HUES48 (cell line): ENCODE results near the gene GRK3.

Experiments
- H3K27ac ChIP-seq: one replicate; pipeline ENCODE4 v1.7.0; 2013; ENCODE audit warnings: low read depth, low read length, inconsistent platforms
- H3K27me3 ChIP-seq: 2 replicates; pipeline ENCODE4 v1.6.1; 2013; ENCODE audit warnings: mild to moderate bottlenecking, low read length; ENCODE audit not compliant: control insufficient read depth, insufficient read depth
- H3K36me3 ChIP-seq: 2 replicates; pipeline ENCODE4 v1.6.1; 2013; ENCODE audit warnings: low read length; ENCODE audit not compliant: control insufficient read depth, insufficient read depth
- H3K4me1 ChIP-seq: 2 replicates; pipeline ENCODE4 v1.6.1; 2013; ENCODE audit warnings: mild to moderate bottlenecking, low read length; ENCODE audit not compliant: control insufficient read depth, insufficient read depth
- H3K4me3 ChIP-seq: 2 replicates; pipeline ENCODE4 v1.5.1; 2013; ENCODE audit warnings: mild to moderate bottlenecking, low read depth, low read length
- H3K9ac ChIP-seq: 2 replicates; pipeline ENCODE4 v1.6.1; 2013; ENCODE audit warnings: mild to moderate bottlenecking, low read depth, low read length, moderate library complexity
- H3K9me3 ChIP-seq: 2 replicates; pipeline ENCODE4 v1.6.1; 2013; ENCODE audit warnings: low read length; ENCODE audit not compliant: control insufficient read depth, insufficient read depth

Gene GRK3

GRCh38 chr22:25729016-25729995 lies 164.8 kb downstream of the GRK3 start:
- Histone ChIP-seq H3K27ac (no peak overlapping the region), H3K4me1 (peaks cover 5% of the 10 kb centered on the region; the same call in 1 of the 2 replicates), H3K9me3 (no peaks in the 10 kb centered on the region), H3K4me3 (no peak overlapping the region), H3K9ac (no peak overlapping the region), H3K36me3 (no peaks in the 10 kb centered on the region), H3K27me3 (no peaks in the 10 kb centered on the region)

GRCh38 chr22:25735650-25736049 lies 171.2 kb downstream of the GRK3 start:
- Histone ChIP-seq H3K4me1 (no peaks in the 10 kb centered on the region), H3K27me3 (no peaks in the 10 kb centered on the region), H3K36me3 (no peaks in the 10 kb centered on the region), H3K4me3 (no peak overlapping the region), H3K9ac (no peak overlapping the region), H3K9me3 (no peaks in the 10 kb centered on the region), H3K27ac (no peak overlapping the region)

- H3K27me3 ChIP-seq: no peaks in the 10 kb centered on the region
- H3K27ac ChIP-seq: no peak overlapping the region
- no peak overlapping the region for H3K4me3 ChIP-seq
- H3K9me3 ChIP-seq: no peaks in the 10 kb centered on the region
- H3K36me3 ChIP-seq: no peaks in the 10 kb centered on the region
- H3K9ac ChIP-seq: no peak overlapping the region
- no peaks in the 10 kb centered on the region for H3K4me1 ChIP-seq
These were observed 172.0 kb downstream of the GRK3 start for GRCh38 chr22:25736378-25737011.

- H3K9me3 ChIP-seq: no peaks in the 10 kb centered on the region
- no peak overlapping the region for H3K9ac ChIP-seq
- no peaks in the 10 kb centered on the region for H3K27me3 ChIP-seq
- H3K36me3 ChIP-seq: no peaks in the 10 kb centered on the region
- H3K4me1 ChIP-seq: no peaks in the 10 kb centered on the region
- no peak overlapping the region for H3K27ac ChIP-seq
- H3K4me3 ChIP-seq: no peak overlapping the region
These were observed 175.3 kb downstream of the GRK3 start for GRCh38 chr22:25739659-25740344.

- no peaks in the 10 kb centered on the region for H3K27me3 ChIP-seq
- no peaks in the 10 kb centered on the region for H3K9me3 ChIP-seq
- no peak within 1 kb of the TSS for H3K9ac ChIP-seq
- H3K4me1 ChIP-seq: no peaks in the 10 kb centered on the region
- H3K36me3 ChIP-seq: no peaks in the 10 kb centered on the region
- no peak within 1 kb of the TSS for H3K27ac ChIP-seq
- no peak within 1 kb of the TSS for H3K4me3 ChIP-seq
These were observed 177.5 kb downstream of the GRK3 start, which contains the start of gene MYO18B for GRCh38 chr22:25741692-25742626. MYO18B (plus strand) TSS chr22:25742188; CDS start chr22:25761093, 18,905 bp downstream.

- H3K9me3 ChIP-seq: no peaks in the 10 kb centered on the region
- H3K27me3 ChIP-seq: no peaks in the 10 kb centered on the region
- H3K27ac ChIP-seq: no peak overlapping the region
- no peaks in the 10 kb centered on the region for H3K4me1 ChIP-seq
- H3K9ac ChIP-seq: no peak overlapping the region
- no peak overlapping the region for H3K4me3 ChIP-seq
- no peaks in the 10 kb centered on the region for H3K36me3 ChIP-seq
These were observed 178.6 kb downstream of the GRK3 start for GRCh38 chr22:25742918-25743708.

- Histone ChIP-seq H3K4me1 (no peaks in the 10 kb centered on the region), H3K9ac (no peak overlapping the region), H3K4me3 (no peak overlapping the region), H3K36me3 (no peaks in the 10 kb centered on the region), H3K9me3 (no peaks in the 10 kb centered on the region), H3K27me3 (no peaks in the 10 kb centered on the region), H3K27ac (no peak overlapping the region)
These were observed 180.2 kb downstream of the GRK3 start for GRCh38 chr22:25744694-25745093.

GRCh38 chr22:25745341-25746011 lies 181.0 kb downstream of the GRK3 start:
- H3K9me3 ChIP-seq: no peaks in the 10 kb centered on the region
- H3K36me3 ChIP-seq: no peaks in the 10 kb centered on the region
- no peaks in the 10 kb centered on the region for H3K27me3 ChIP-seq
- no peak overlapping the region for H3K27ac ChIP-seq
- H3K4me3 ChIP-seq: no peak overlapping the region
- H3K9ac ChIP-seq: no peak overlapping the region
- no peaks in the 10 kb centered on the region for H3K4me1 ChIP-seq

- H3K27me3 ChIP-seq: no peaks in the 10 kb centered on the region
- no peak overlapping the region for H3K27ac ChIP-seq
- H3K4me1 ChIP-seq: no peaks in the 10 kb centered on the region
These were observed 181.5 kb downstream of the GRK3 start for GRCh38 chr22:25746012-25746373.

More at GRCh38 chr22:25746012-25746373, 181.5 kb downstream of the GRK3 start:
- no peak overlapping the region for H3K4me3 ChIP-seq
- no peak overlapping the region for H3K9ac ChIP-seq
- no peaks in the 10 kb centered on the region for H3K36me3 ChIP-seq
- no peaks in the 10 kb centered on the region for H3K9me3 ChIP-seq
